ENCODE data around the gene MGST3. TPM values are rescaled to one million over a fixed set of nuclear protein-coding genes. Genes with fewer than 3 reads are reported as not detected.

MGST3 gene
- total and polyA plus RNA-seq, 2 donors (not counting 1 experiment from before 2014, with no cell fraction given): 35.6 to 41.7 TPM

DNA sequence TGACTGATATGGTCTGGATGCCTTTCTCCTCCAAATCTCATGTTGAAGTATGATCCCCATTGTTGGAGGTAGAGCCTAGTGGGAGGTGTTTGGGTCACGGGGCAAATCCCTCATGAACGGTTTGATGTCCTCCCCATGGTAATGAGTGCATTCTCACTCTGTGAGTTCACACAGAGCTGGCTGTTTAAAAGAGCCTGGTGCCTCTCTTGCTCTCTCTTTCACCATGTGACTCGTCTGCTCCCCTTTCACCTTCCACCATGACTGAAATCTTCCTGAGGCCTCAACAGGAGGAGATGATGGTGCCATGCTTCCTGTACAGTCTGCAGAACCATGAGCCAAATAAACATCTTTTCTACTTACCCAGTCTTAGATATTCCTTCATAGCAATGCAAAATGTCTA is 37.1 kb downstream of the MGST3 start:
- Histone ChIP-seq H3K27me3 (replicated peaks in 1 of 4; ENCODE audit: control extremely low read depth in 1 of 4, control insufficient read depth in 3 of 4, insufficient read depth in 4 of 4, low read length in 3 of 4) (no peaks in the 10 kb centered on the region), H3K27ac (ENCODE audit: low read length in 2 of 2) (no peak overlapping the region), H3K79me2 (ENCODE audit: control insufficient read depth, insufficient read depth, low read length) (peaks cover 5% of the 10 kb centered on the region), H3K4me2 (replicated peaks; ENCODE audit: low read depth, low read length, poor library complexity, severe bottlenecking) (no peak overlapping the region), H3K9ac (ENCODE audit: low read length) (no peak overlapping the region), H3K36me3 (replicated peaks in 1 of 2; ENCODE audit: control extremely low read depth in 1 of 2, control insufficient read depth in 1 of 2, extremely low read depth in 1 of 2, insufficient read depth in 2 of 2, low read length in 1 of 2) (peaks cover 33 to 81% of the 10 kb centered on the region in 2 experiments), H3K4me1 (ENCODE audit: control insufficient read depth in 2 of 2, insufficient read depth in 2 of 2, low read length in 2 of 2) (no peaks in the 10 kb centered on the region), H3K4me3 (ENCODE audit: control extremely low read depth in 1 of 5, extremely low read depth in 1 of 5, insufficient read depth in 1 of 5, low read depth in 2 of 5, low read length in 4 of 5) (no peak overlapping the region), H2AFZ (ENCODE audit: insufficient read depth, low read depth, low read length, poor library complexity, severe bottlenecking) (no peak overlapping the region), H3K9me3 (ENCODE audit: control extremely low read depth in 1 of 3, control insufficient read depth in 2 of 3, insufficient read depth in 1 of 3, low read length in 2 of 3) (no peaks in the 10 kb centered on the region), H4K20me1 (ENCODE audit: control insufficient read depth, insufficient read depth, low read length, poor library complexity, severe bottlenecking) (no peaks in the 10 kb centered on the region)
- no peak overlapping the region for H3K4me3 Mint-ChIP-seq
- TF ChIP-seq, protein P1, sequence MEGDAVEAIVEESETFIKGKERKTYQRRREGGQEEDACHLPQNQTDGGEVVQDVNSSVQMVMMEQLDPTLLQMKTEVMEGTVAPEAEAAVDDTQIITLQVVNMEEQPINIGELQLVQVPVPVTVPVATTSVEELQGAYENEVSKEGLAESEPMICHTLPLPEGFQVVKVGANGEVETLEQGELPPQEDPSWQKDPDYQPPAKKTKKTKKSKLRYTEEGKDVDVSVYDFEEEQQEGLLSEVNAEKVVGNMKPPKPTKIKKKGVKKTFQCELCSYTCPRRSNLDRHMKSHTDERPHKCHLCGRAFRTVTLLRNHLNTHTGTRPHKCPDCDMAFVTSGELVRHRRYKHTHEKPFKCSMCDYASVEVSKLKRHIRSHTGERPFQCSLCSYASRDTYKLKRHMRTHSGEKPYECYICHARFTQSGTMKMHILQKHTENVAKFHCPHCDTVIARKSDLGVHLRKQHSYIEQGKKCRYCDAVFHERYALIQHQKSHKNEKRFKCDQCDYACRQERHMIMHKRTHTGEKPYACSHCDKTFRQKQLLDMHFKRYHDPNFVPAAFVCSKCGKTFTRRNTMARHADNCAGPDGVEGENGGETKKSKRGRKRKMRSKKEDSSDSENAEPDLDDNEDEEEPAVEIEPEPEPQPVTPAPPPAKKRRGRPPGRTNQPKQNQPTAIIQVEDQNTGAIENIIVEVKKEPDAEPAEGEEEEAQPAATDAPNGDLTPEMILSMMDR (IDR thresholded peaks at IDR 0.05): no peak
- TF ChIP-seq EZH2 (IDR thresholded peaks at IDR 0.05; ENCODE audit: borderline replicate concordance, insufficient read depth, low read depth, low read length, poor library complexity, severe bottlenecking): no peak
- H3K4me1 Mint-ChIP-seq: no peaks in the 10 kb centered on the region
- H3K27me3 Mint-ChIP-seq: no peaks in the 10 kb centered on the region
- no peak overlapping the region for H3K27ac Mint-ChIP-seq
- H3K9me3 Mint-ChIP-seq (ENCODE audit: insufficient read depth): no peaks in the 10 kb centered on the region
- ChIA-PET CTCF (no interaction called here), POLR2A (no interaction called here)
- DNase-seq (no peak), ATAC-seq (ENCODE audit: low read depth) (no peak)
- intact Hi-C loops (cut with micrococcal nuclease): no loop called here
- WGBS (ENCODE audit: insufficient coverage): 96% methylated on average over 3 of the region's 3 CpGs

DNA sequence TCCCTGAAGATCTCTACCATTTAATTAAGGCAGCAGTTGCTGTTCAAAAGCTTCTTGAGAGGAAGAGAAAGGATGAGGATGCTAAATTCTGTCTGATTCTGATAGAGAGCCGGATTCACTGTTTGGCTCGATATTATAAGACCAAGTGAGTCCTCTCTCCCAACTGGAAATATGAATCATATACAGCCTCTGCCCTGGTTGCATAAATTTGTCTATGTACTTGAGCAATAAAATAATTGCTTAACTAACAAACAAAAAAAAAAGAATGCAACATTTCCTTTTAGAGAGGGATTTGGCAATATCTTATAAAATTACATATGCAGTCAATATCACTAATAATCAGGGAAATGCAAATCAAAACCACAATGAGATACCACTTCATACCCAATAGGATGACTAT is 40.5 kb downstream of the MGST3 start:
- Histone ChIP-seq H3K27me3 (replicated peaks in 1 of 4; ENCODE audit: control extremely low read depth in 1 of 4, control insufficient read depth in 3 of 4, insufficient read depth in 4 of 4, low read length in 3 of 4) (no peaks in the 10 kb centered on the region), H3K9me3 (ENCODE audit: control extremely low read depth in 1 of 3, control insufficient read depth in 2 of 3, insufficient read depth in 1 of 3, low read length in 2 of 3) (no peaks in the 10 kb centered on the region), H3K4me1 (ENCODE audit: control insufficient read depth in 2 of 2, insufficient read depth in 2 of 2, low read length in 2 of 2) (no peaks in the 10 kb centered on the region), H3K4me2 (replicated peaks; ENCODE audit: low read depth, low read length, poor library complexity, severe bottlenecking) (no peak overlapping the region), H3K4me3 (ENCODE audit: control extremely low read depth in 1 of 5, extremely low read depth in 1 of 5, insufficient read depth in 1 of 5, low read depth in 2 of 5, low read length in 4 of 5) (no peak overlapping the region), H3K9ac (ENCODE audit: low read length) (no peak overlapping the region), H4K20me1 (ENCODE audit: control insufficient read depth, insufficient read depth, low read length, poor library complexity, severe bottlenecking) (no peaks in the 10 kb centered on the region), H3K36me3 (replicated peaks in 1 of 2; ENCODE audit: control extremely low read depth in 1 of 2, control insufficient read depth in 1 of 2, extremely low read depth in 1 of 2, insufficient read depth in 2 of 2, low read length in 1 of 2) (peaks cover 21 to 61% of the 10 kb centered on the region in 2 experiments), H2AFZ (ENCODE audit: insufficient read depth, low read depth, low read length, poor library complexity, severe bottlenecking) (no peak overlapping the region), H3K79me2 (ENCODE audit: control insufficient read depth, insufficient read depth, low read length) (peaks cover 9% of the 10 kb centered on the region), H3K27ac (ENCODE audit: low read length in 2 of 2) (no peak overlapping the region)
- ChIA-PET POLR2A (no interaction called here), CTCF (no interaction called here)
- DNase-seq (no peak), ATAC-seq (ENCODE audit: low read depth) (no peak)
- no peaks in the 10 kb centered on the region for H3K4me1 Mint-ChIP-seq
- no peaks in the 10 kb centered on the region for H3K9me3 Mint-ChIP-seq (ENCODE audit: insufficient read depth)
- intact Hi-C loops (cut with micrococcal nuclease): no loop called here
- H3K27ac Mint-ChIP-seq: no peak overlapping the region
- TF ChIP-seq EZH2 (IDR thresholded peaks at IDR 0.05; ENCODE audit: borderline replicate concordance, insufficient read depth, low read depth, low read length, poor library complexity, severe bottlenecking): no peak
- TF ChIP-seq, protein P1 (IDR thresholded peaks at IDR 0.05): no peak
- H3K4me3 Mint-ChIP-seq: no peak overlapping the region
- H3K27me3 Mint-ChIP-seq: no peaks in the 10 kb centered on the region
- WGBS (ENCODE audit: insufficient coverage): no CpG with 5 or more reads among the region's 2 CpGs

Data from B cell (primary cell).